HL-60 (cell line): ENCODE measurements around the gene DNAJC22.

Source experiments
- GABPA ChIP-seq: IDR thresholded peaks from 2 replicates; pipeline ENCODE4 v1.6.1; 2012; ENCODE audit warnings: low read depth
- POLR2AphosphoS5 ChIP-seq: IDR thresholded peaks from 2 replicates; pipeline ENCODE4 v1.6.1; 2012; ENCODE audit warnings: low read depth
- SPI1 ChIP-seq: IDR thresholded peaks from 2 replicates; pipeline ENCODE4 v1.6.1; 2012; ENCODE audit warnings: low read depth, mild to moderate bottlenecking, borderline replicate concordance
- TF ChIP-seq, protein P1 (sequence below): IDR thresholded peaks from one replicate; pipeline ENCODE4 v1.5.1; 2011; ENCODE audit warnings: low read length, control low read depth, inconsistent platforms; ENCODE audit not compliant: insufficient read depth
- TF ChIP-seq, protein P2 (sequence below): IDR thresholded peaks from 2 replicates; pipeline ENCODE4 v1.6.1; 2012; ENCODE audit warnings: low read depth; ENCODE audit not compliant: insufficient replicate concordance

- TF ChIP-seq, protein P1, sequence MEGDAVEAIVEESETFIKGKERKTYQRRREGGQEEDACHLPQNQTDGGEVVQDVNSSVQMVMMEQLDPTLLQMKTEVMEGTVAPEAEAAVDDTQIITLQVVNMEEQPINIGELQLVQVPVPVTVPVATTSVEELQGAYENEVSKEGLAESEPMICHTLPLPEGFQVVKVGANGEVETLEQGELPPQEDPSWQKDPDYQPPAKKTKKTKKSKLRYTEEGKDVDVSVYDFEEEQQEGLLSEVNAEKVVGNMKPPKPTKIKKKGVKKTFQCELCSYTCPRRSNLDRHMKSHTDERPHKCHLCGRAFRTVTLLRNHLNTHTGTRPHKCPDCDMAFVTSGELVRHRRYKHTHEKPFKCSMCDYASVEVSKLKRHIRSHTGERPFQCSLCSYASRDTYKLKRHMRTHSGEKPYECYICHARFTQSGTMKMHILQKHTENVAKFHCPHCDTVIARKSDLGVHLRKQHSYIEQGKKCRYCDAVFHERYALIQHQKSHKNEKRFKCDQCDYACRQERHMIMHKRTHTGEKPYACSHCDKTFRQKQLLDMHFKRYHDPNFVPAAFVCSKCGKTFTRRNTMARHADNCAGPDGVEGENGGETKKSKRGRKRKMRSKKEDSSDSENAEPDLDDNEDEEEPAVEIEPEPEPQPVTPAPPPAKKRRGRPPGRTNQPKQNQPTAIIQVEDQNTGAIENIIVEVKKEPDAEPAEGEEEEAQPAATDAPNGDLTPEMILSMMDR, result peak; percentile 79
- TF ChIP-seq GABPA (no peak), POLR2AphosphoS5 (no peak), SPI1 (no peak)
- TF ChIP-seq, protein P2, sequence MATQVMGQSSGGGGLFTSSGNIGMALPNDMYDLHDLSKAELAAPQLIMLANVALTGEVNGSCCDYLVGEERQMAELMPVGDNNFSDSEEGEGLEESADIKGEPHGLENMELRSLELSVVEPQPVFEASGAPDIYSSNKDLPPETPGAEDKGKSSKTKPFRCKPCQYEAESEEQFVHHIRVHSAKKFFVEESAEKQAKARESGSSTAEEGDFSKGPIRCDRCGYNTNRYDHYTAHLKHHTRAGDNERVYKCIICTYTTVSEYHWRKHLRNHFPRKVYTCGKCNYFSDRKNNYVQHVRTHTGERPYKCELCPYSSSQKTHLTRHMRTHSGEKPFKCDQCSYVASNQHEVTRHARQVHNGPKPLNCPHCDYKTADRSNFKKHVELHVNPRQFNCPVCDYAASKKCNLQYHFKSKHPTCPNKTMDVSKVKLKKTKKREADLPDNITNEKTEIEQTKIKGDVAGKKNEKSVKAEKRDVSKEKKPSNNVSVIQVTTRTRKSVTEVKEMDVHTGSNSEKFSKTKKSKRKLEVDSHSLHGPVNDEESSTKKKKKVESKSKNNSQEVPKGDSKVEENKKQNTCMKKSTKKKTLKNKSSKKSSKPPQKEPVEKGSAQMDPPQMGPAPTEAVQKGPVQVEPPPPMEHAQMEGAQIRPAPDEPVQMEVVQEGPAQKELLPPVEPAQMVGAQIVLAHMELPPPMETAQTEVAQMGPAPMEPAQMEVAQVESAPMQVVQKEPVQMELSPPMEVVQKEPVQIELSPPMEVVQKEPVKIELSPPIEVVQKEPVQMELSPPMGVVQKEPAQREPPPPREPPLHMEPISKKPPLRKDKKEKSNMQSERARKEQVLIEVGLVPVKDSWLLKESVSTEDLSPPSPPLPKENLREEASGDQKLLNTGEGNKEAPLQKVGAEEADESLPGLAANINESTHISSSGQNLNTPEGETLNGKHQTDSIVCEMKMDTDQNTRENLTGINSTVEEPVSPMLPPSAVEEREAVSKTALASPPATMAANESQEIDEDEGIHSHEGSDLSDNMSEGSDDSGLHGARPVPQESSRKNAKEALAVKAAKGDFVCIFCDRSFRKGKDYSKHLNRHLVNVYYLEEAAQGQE, result no peak
Measured at GRCh38 chr12:49342066-49342913, 4.4 kb upstream of the DNAJC22 start.
